ENCODE results near the gene CADPS. TPM values are rescaled to one million over a fixed set of nuclear protein-coding genes. Genes with fewer than 3 reads are reported as not detected.

CADPS gene
- polyA plus RNA-seq, 2 of the 4 experiments (the other 2 are of a cell fraction), result not detected

GRCh38 chr3:62845996-62846395 is 29.2 kb downstream of the CADPS start:
- FAIRE-seq, result no peak
- 0% methylated on average over 4 of the region's 4 CpGs for WGBS (ENCODE audit: missing lambda C conversion rate)
- no peak for ATAC-seq
- TF ChIP-seq KDM5A (IDR thresholded peaks at IDR 0.05) (no peak), MAZ (IDR thresholded peaks at IDR 0.05; ENCODE audit: borderline replicate concordance, low read depth, low read length) (no peak), CTCF (IDR thresholded peaks at IDR 0.05) (no peak), ATOH8 (CRISPR knock-in tag; IDR thresholded peaks at IDR 0.05; ENCODE audit: low read depth) (no peak), TFCP2L1 (CRISPR knock-in tag; IDR thresholded peaks at IDR 0.05) (no peak), SREBF2 (IDR thresholded peaks at IDR 0.05) (no peak)
- CTCF ChIA-PET, result no interaction called here
- POLR2A ChIA-PET, result no interaction called here
- Histone ChIP-seq H3K27ac (no peak overlapping the region), H3K4me3 (no peak overlapping the region), H3K4me2 (no peak overlapping the region), H3K4me1 (no peaks in the 10 kb centered on the region), H3K9me3 (no peaks in the 10 kb centered on the region)
- no peak for DNase-seq (ENCODE audit: low read depth in 1 of 2, low spot score in 1 of 2)

GRCh38 chr3:62843508-62843907 is 31.7 kb downstream of the CADPS start:
- Histone ChIP-seq H3K4me1 (no peaks in the 10 kb centered on the region), H3K4me2 (no peak overlapping the region), H3K27ac (no peak overlapping the region), H3K9me3 (no peaks in the 10 kb centered on the region), H3K4me3 (no peak overlapping the region)
- TF ChIP-seq CHD2 (IDR thresholded peaks at IDR 0.05; ENCODE audit: low read length, partially characterized antibody) (no peak), NPAS2 (CRISPR knock-in tag; IDR thresholded peaks at IDR 0.05; ENCODE audit: borderline replicate concordance) (no peak), EP300 (IDR thresholded peaks at IDR 0.05) (no peak), HMGXB4 (CRISPR knock-in tag; IDR thresholded peaks at IDR 0.05; ENCODE audit: borderline replicate concordance) (no peak), TP53 (CRISPR knock-in tag; IDR thresholded peaks at IDR 0.05) (no peak), BHLHE40 (IDR thresholded peaks at IDR 0.05; ENCODE audit: low read depth, low read length) (no peak), MAZ (IDR thresholded peaks at IDR 0.05; ENCODE audit: borderline replicate concordance, low read depth, low read length) (no peak), POLR2A (IDR thresholded peaks at IDR 0.05; ENCODE audit: low read length) (no peak), ELK1 (IDR thresholded peaks at IDR 0.05; ENCODE audit: low read depth, low read length) (no peak)
- 0% methylated on average over 1 of the region's 1 CpG for WGBS (ENCODE audit: missing lambda C conversion rate)
- ATAC-seq (no peak), FAIRE-seq (no peak), DNase-seq (ENCODE audit: low read depth in 1 of 2, low spot score in 1 of 2) (no peak)
- ChIA-PET POLR2A (no interaction called here), CTCF (no interaction called here)

GRCh38 chr3:62839748-62840147 is 35.5 kb downstream of the CADPS start:
- Histone ChIP-seq H3K4me1 (no peaks in the 10 kb centered on the region), H3K27ac (no peak overlapping the region), H3K9me3 (no peaks in the 10 kb centered on the region), H3K4me3 (no peak overlapping the region), H3K4me2 (no peak overlapping the region)
- ChIA-PET CTCF (no interaction called here), POLR2A (no interaction called here)
- TF ChIP-seq ZNF302 (CRISPR knock-in tag; IDR thresholded peaks at IDR 0.05) (no peak), SREBF2 (IDR thresholded peaks at IDR 0.05) (no peak), ZC3H11A (IDR thresholded peaks at IDR 0.05) (no peak), HOXA7 (CRISPR knock-in tag; IDR thresholded peaks at IDR 0.05) (no peak), POLR2A (IDR thresholded peaks at IDR 0.05; ENCODE audit: low read length) (no peak), HOXB5 (CRISPR knock-in tag; IDR thresholded peaks at IDR 0.05) (no peak), CBX2 (IDR thresholded peaks at IDR 0.05; ENCODE audit: borderline replicate concordance, low read depth) (no peak), EHF (CRISPR knock-in tag; IDR thresholded peaks at IDR 0.05) (no peak), JUN (IDR thresholded peaks at IDR 0.05) (no peak), KDM5A (IDR thresholded peaks at IDR 0.05) (no peak), CHD4 (IDR thresholded peaks at IDR 0.05; ENCODE audit: borderline replicate concordance) (no peak), FOXS1 (CRISPR knock-in tag; IDR thresholded peaks at IDR 0.05) (no peak)
- WGBS (ENCODE audit: missing lambda C conversion rate), result 0% methylated on average over 1 of the region's 1 CpG
- no peak for DNase-seq (ENCODE audit: low read depth in 1 of 2, low spot score in 1 of 2)
- ATAC-seq, result no peak
- FAIRE-seq, result no peak

Measured in A549 (cell line).